Thymus (tissue), 11 donors: ENCODE data around the gene ABCB11. TPM values are rescaled to one million over a fixed set of nuclear protein-coding genes. Genes with fewer than 3 reads are reported as not detected.

Experiments used
- DNase-seq, 9 donors: peaks; one replicate each; pipeline ENCODE4 v3.0.0-alpha.2; 2013; ENCODE audit warnings: low spot score in 9 of 9, low read depth in 6 of 9, missing footprints in 1 of 9
- H3K27ac ChIP-seq, 2 donors: one replicate each; pipeline ENCODE4 v1.5.1; 2013; ENCODE audit warnings: control low read depth in 1 of 2, low read depth in 1 of 2, low read length in 1 of 2, mild to moderate bottlenecking in 1 of 2, moderate library complexity in 1 of 2
- H3K27me3 ChIP-seq, 2 donors: one replicate each; pipeline ENCODE4 v1.5.1; 2013; ENCODE audit warnings: low read length in 1 of 2; ENCODE audit not compliant: control insufficient read depth in 2 of 2, insufficient read depth in 1 of 2
- H3K36me3 ChIP-seq, 2 donors: one replicate each; pipeline ENCODE4 v1.5.1; 2013; ENCODE audit warnings: low read length in 1 of 2, mild to moderate bottlenecking in 1 of 2, moderate library complexity in 1 of 2; ENCODE audit not compliant: control insufficient read depth in 2 of 2, insufficient read depth in 2 of 2
- H3K4me1 ChIP-seq, 2 donors: one replicate each; pipeline ENCODE4 v1.5.1; 2013; ENCODE audit warnings: low read length in 2 of 2; ENCODE audit not compliant: control insufficient read depth in 2 of 2, insufficient read depth in 2 of 2
- H3K4me3 ChIP-seq, 2 donors: one replicate each; pipeline ENCODE4 v1.5.1; 2013; ENCODE audit warnings: low read length in 2 of 2, control low read depth in 1 of 2, mild to moderate bottlenecking in 1 of 2
- H3K9me3 ChIP-seq, 2 donors: one replicate each; pipeline ENCODE4 v1.5.1; 2013; ENCODE audit warnings: low read length in 1 of 2, mild to moderate bottlenecking in 1 of 2; ENCODE audit not compliant: control insufficient read depth in 2 of 2, insufficient read depth in 1 of 2
- WGBS: extraction: QIAGEN DNeasy Blood & Tissue Kit; methylation state at CpG from one replicate; pipeline ENCODE4 v1.1.7; 2013; 5-methylcytosine and 5-hydroxymethylcytosine counted together
- polyA plus RNA-seq: library from polyadenylated mRNA; stranded (reverse); fragments of 200-250 nt; gene quantifications from one replicate; pipeline ENCODE4 v1.2.3, GENCODE V29; 2013
- total RNA-seq: library from RNA; stranded (reverse); fragments of 120-200 nt; gene quantifications from one replicate; pipeline ENCODE4 v1.2.4, GENCODE V29; 2013
- donor health status: healthy.

ABCB11 gene
- total and polyA plus RNA-seq, 2 donors, result 0.05 to 0.09 TPM

GRCh38 chr2:168956392-168956791 is 74.7 kb downstream of the ABCB11 start:
- WGBS, result 100% methylated on average over 2 of the region's 2 CpGs
- Histone ChIP-seq H3K4me1 (no peaks in the 10 kb centered on the region), H3K9me3 (no peaks in the 10 kb centered on the region), H3K4me3 (no peak overlapping the region), H3K36me3 (no peaks in the 10 kb centered on the region), H3K27me3 (no peaks in the 10 kb centered on the region), H3K27ac (no peak overlapping the region)
- no peak for DNase-seq

- Histone ChIP-seq H3K27ac (no peak overlapping the region), H3K27me3 (no peaks in the 10 kb centered on the region), H3K4me3 (no peak overlapping the region), H3K9me3 (no peaks in the 10 kb centered on the region), H3K36me3 (no peaks in the 10 kb centered on the region), H3K4me1 (no peaks in the 10 kb centered on the region)
- 96% methylated on average over 4 of the region's 4 CpGs for WGBS
- no peak for DNase-seq
Observed at GRCh38 chr2:168955321-168955720, 75.8 kb downstream of the ABCB11 start.

GRCh38 chr2:168954256-168954655 is 76.9 kb downstream of the ABCB11 start:
- Histone ChIP-seq H3K4me1 (no peaks in the 10 kb centered on the region), H3K36me3 (no peaks in the 10 kb centered on the region)
- no peak for DNase-seq

GRCh38 chr2:168952424-168952823 is 78.7 kb downstream of the ABCB11 start:
- 99% methylated on average over 1 of the region's 1 CpG for WGBS
- H3K36me3 ChIP-seq, result no peaks in the 10 kb centered on the region

More at GRCh38 chr2:168954256-168954655, 76.9 kb downstream of the ABCB11 start:
- Histone ChIP-seq H3K4me3 (no peak overlapping the region), H3K27ac (no peak overlapping the region), H3K9me3 (no peaks in the 10 kb centered on the region), H3K27me3 (no peaks in the 10 kb centered on the region)

GRCh38 chr2:168951871-168952270 is 79.3 kb downstream of the ABCB11 start:
- WGBS, result 96% methylated on average over 1 of the region's 1 CpG
- no peak for DNase-seq
- Histone ChIP-seq H3K4me1 (no peaks in the 10 kb centered on the region), H3K27ac (no peak overlapping the region), H3K9me3 (no peaks in the 10 kb centered on the region), H3K27me3 (no peaks in the 10 kb centered on the region), H3K4me3 (no peak overlapping the region), H3K36me3 (no peaks in the 10 kb centered on the region)

More at GRCh38 chr2:168952424-168952823, 78.7 kb downstream of the ABCB11 start:
- no peaks in the 10 kb centered on the region for H3K4me1 ChIP-seq
- H3K9me3 ChIP-seq, result no peaks in the 10 kb centered on the region
- no peak for DNase-seq
- no peak overlapping the region for H3K4me3 ChIP-seq
- H3K27ac ChIP-seq, result no peak overlapping the region
- no peaks in the 10 kb centered on the region for H3K27me3 ChIP-seq

GRCh38 chr2:168949324-168949723 is 81.8 kb downstream of the ABCB11 start:
- H3K4me1 ChIP-seq, result no peaks in the 10 kb centered on the region
- no peaks in the 10 kb centered on the region for H3K27me3 ChIP-seq
- no peak overlapping the region for H3K4me3 ChIP-seq
- DNase-seq, result no peak
- H3K36me3 ChIP-seq, result no peaks in the 10 kb centered on the region
- 99% methylated on average over 1 of the region's 1 CpG for WGBS
- no peak overlapping the region for H3K27ac ChIP-seq
- no peaks in the 10 kb centered on the region for H3K9me3 ChIP-seq

- Histone ChIP-seq H3K4me1 (no peaks in the 10 kb centered on the region), H3K36me3 (no peaks in the 10 kb centered on the region), H3K27me3 (no peaks in the 10 kb centered on the region), H3K9me3 (no peaks in the 10 kb centered on the region), H3K4me3 (no peak overlapping the region), H3K27ac (no peak overlapping the region)
- DNase-seq, result no peak
- 85% methylated on average over 6 of the region's 6 CpGs for WGBS
Observed at GRCh38 chr2:168948621-168949212, 82.4 kb downstream of the ABCB11 start.

GRCh38 chr2:168945508-168945907 is 85.6 kb downstream of the ABCB11 start:
- no peak overlapping the region for H3K4me3 ChIP-seq
- no peak for DNase-seq
- H3K27me3 ChIP-seq, result no peaks in the 10 kb centered on the region
- 53% methylated on average over 4 of the region's 4 CpGs for WGBS
- H3K9me3 ChIP-seq, result no peaks in the 10 kb centered on the region
- H3K27ac ChIP-seq, result no peak overlapping the region
- H3K36me3 ChIP-seq, result no peaks in the 10 kb centered on the region
- H3K4me1 ChIP-seq, result no peaks in the 10 kb centered on the region

- 75% methylated on average over 3 of the region's 3 CpGs for WGBS
- Histone ChIP-seq H3K27ac (no peak overlapping the region), H3K4me3 (no peak overlapping the region), H3K36me3 (no peaks in the 10 kb centered on the region), H3K9me3 (no peaks in the 10 kb centered on the region), H3K27me3 (no peaks in the 10 kb centered on the region), H3K4me1 (no peaks in the 10 kb centered on the region)
- DNase-seq, result peak in 2 of 9 donors; percentile 9 to 15
Observed at GRCh38 chr2:168944065-168944464, 87.1 kb downstream of the ABCB11 start.

- H3K36me3 ChIP-seq, result no peaks in the 10 kb centered on the region
- no peak overlapping the region for H3K4me3 ChIP-seq
Observed at GRCh38 chr2:168941297-168941696, 89.8 kb downstream of the ABCB11 start.

More at GRCh38 chr2:168941297-168941696, 89.8 kb downstream of the ABCB11 start:
- Histone ChIP-seq H3K27me3 (no peaks in the 10 kb centered on the region), H3K4me1 (no peaks in the 10 kb centered on the region), H3K9me3 (no peaks in the 10 kb centered on the region), H3K27ac (no peak overlapping the region)
- no peak for DNase-seq
